Smooth muscle cell (in vitro differentiated cells): ENCODE data around the gene PLAAT4. TPM values are rescaled to one million over a fixed set of nuclear protein-coding genes. Genes with fewer than 3 reads are reported as not detected.
A peak's percentile ranks its signal among the peaks of the same experiment; 100 is the strongest.

Experiments
- DNase-seq: peaks from one replicate; lab custom pipeline; 2025; ENCODE audit not compliant: unreplicated experiment; lab: John Stamatoyannopoulos, UW
- H2AFZ ChIP-seq: fragments of 200-600 bp; sonication (generic); 2 replicates; pipeline ENCODE4 v1.6.0; 2016; ENCODE audit warnings: antibody characterized with exemption, low read depth, mild to moderate bottlenecking
- H3F3A ChIP-seq: fragments of 200-600 bp; sonication (generic); 2 replicates; pipeline ENCODE4 v1.6.0; 2017; ENCODE audit warnings: antibody characterized with exemption, low read depth
- H3K27ac ChIP-seq: fragments of 200-600 bp; sonication (generic); 2 replicates; pipeline ENCODE4 v1.5.1; 2016; ENCODE audit warnings: low read depth, mild to moderate bottlenecking
- H3K27me3 ChIP-seq: fragments of 200-600 bp; sonication (generic); 2 replicates; pipeline ENCODE4 v1.6.1; 2016; ENCODE audit warnings: low read depth, mild to moderate bottlenecking
- H3K36me3 ChIP-seq: fragments of 200-600 bp; sonication (generic); 2 replicates; pipeline ENCODE4 v1.5.1; 2016; ENCODE audit warnings: low read depth
- H3K4me1 ChIP-seq: fragments of 200-600 bp; sonication (generic); 2 replicates; pipeline ENCODE4 v1.5.1; 2016; ENCODE audit warnings: low read depth
- H3K4me2 ChIP-seq: fragments of 200-600 bp; sonication (generic); 2 replicates; pipeline ENCODE4 v1.6.0; 2016; ENCODE audit warnings: mild to moderate bottlenecking
- H3K4me3 ChIP-seq: fragments of 200-600 bp; sonication (generic); 2 replicates; pipeline ENCODE4 v1.5.1; 2016; ENCODE audit warnings: mild to moderate bottlenecking
- H3K79me2 ChIP-seq: fragments of 200-600 bp; sonication (generic); 2 replicates; pipeline ENCODE4 v1.6.0; 2016; ENCODE audit warnings: low read depth, mild to moderate bottlenecking
- H3K9ac ChIP-seq: fragments of 200-600 bp; sonication (generic); 2 replicates; pipeline ENCODE4 v1.6.0; 2016; ENCODE audit warnings: low read depth
- H3K9me3 ChIP-seq: fragments of 200-600 bp; sonication (generic); replicated peaks from 2 replicates; pipeline ENCODE4 v1.5.1; 2016; ENCODE audit warnings: low read depth
- H4K20me1 ChIP-seq: fragments of 200-600 bp; sonication (generic); 2 replicates; pipeline ENCODE4 v1.6.0; 2016; ENCODE audit warnings: low read depth
- WGBS: methylation state at CpG from one replicate; pipeline ENCODE4 v1.1.7; 2016; ENCODE audit warnings: low lambda C conversion rate; 5-methylcytosine and 5-hydroxymethylcytosine counted together
- polyA plus RNA-seq: library from polyadenylated mRNA; unstranded; fragments of >200 nt; fragmentation: Nextera tagmentation; extraction: Ambion mirVana; gene quantifications from 2 replicates; pipeline ENCODE4 v1.2.1, GENCODE V29; 2016
- total RNA-seq: library from RNA; depleted of rRNA; stranded (reverse); fragments of >200 nt; gene quantifications from 2 replicates; pipeline ENCODE4 v1.2.3, GENCODE V29; 2014
- TF ChIP-seq, protein P1 (sequence below): fragments of 200-600 bp; sonication (generic); IDR thresholded peaks from 2 replicates; pipeline ENCODE4 v1.5.1; 2017; ENCODE audit warnings: borderline replicate concordance, mild to moderate bottlenecking, antibody characterized with exemption; ENCODE audit not compliant: insufficient read depth, poor library complexity, severe bottlenecking

The PLAAT4 gene
- total and polyA plus RNA-seq, 2 experiments from 2014 or later = not detected

DNA sequence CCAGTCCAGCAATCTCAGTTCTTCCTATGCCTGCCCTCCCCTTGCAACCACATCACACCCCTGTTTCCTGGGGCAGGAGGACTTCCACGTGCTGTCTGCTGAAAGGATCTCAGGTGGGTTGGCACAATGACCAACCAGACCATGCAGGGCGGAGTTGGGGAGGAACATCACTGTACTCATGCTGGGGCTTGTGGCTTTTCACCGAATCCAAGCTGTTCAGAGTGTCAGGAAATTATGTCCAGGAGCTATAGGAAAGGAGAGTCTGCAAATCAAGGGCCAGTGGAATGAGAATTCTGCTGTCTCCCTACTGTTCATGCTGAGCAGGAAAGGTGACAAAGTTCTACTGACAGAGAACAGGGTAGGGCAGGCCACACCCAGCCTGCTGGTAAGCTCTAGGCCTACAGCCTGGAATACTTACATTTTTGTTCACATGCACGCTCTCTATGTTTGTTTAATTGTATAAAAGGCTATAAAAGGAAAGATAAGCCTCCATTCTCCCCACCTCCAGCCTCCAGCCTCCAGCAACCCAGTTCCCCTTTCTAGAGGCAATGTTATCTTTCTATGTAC lies 28.3 kb downstream of the PLAAT4 start:
- H3F3A ChIP-seq = peaks cover 5% of the 10 kb centered on the region
- no peak overlapping the region for H3K4me2 ChIP-seq
- DNase-seq = no peak
- no peak overlapping the region for H3K4me3 ChIP-seq
- H3K4me1 ChIP-seq = peaks cover 4% of the 10 kb centered on the region
- H3K79me2 ChIP-seq = no peaks in the 10 kb centered on the region
- H3K9ac ChIP-seq = no peak overlapping the region
- no peaks in the 10 kb centered on the region for H3K9me3 ChIP-seq
- no peaks in the 10 kb centered on the region for H3K36me3 ChIP-seq
- no peak overlapping the region for H3K27ac ChIP-seq
- TF ChIP-seq, protein P1, sequence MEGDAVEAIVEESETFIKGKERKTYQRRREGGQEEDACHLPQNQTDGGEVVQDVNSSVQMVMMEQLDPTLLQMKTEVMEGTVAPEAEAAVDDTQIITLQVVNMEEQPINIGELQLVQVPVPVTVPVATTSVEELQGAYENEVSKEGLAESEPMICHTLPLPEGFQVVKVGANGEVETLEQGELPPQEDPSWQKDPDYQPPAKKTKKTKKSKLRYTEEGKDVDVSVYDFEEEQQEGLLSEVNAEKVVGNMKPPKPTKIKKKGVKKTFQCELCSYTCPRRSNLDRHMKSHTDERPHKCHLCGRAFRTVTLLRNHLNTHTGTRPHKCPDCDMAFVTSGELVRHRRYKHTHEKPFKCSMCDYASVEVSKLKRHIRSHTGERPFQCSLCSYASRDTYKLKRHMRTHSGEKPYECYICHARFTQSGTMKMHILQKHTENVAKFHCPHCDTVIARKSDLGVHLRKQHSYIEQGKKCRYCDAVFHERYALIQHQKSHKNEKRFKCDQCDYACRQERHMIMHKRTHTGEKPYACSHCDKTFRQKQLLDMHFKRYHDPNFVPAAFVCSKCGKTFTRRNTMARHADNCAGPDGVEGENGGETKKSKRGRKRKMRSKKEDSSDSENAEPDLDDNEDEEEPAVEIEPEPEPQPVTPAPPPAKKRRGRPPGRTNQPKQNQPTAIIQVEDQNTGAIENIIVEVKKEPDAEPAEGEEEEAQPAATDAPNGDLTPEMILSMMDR = no peak
- WGBS = 82% methylated on average over 4 of the region's 4 CpGs
- H2AFZ ChIP-seq = no peak overlapping the region
- no peaks in the 10 kb centered on the region for H4K20me1 ChIP-seq
- H3K27me3 ChIP-seq = no peaks in the 10 kb centered on the region

DNA sequence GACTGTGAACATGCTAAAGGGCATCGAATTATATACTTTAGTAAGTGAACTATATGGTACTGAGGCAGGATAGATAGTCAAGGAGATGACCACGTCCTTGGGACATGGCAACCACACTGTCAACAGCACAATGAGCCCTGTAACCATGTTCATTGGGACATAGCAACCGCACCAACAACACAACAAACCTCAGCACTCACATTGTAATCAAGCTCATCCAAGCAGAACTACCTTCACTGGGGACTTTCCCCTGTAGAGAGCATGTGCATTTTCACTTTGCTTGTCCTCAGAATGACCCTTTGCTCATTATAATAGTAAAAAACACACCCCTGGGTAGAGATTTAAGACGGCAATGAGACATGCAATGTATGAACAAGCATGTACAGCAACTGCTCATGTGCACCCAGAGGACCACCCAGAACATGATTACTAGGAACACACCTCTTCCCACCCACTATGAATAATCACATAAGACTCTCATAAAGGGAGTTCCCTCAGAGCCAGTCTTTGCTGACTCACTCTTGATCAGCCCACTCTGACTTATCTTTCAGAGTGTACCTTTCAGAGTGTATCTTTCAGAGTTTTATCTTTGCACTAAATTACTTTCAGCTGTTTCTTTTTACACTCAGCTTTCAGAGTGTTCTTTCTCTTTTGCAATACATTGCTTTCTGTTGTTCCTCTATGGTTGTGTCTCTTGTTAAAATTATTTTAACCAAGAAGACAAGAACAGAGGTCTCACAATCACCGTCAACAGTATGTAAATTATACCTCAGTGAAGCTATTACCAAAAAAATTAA lies 30.6 kb downstream of the PLAAT4 start:
- peaks cover 4% of the 10 kb centered on the region for H3K4me1 ChIP-seq
- H3K4me3 ChIP-seq = no peak overlapping the region
- no peaks in the 10 kb centered on the region for H3K79me2 ChIP-seq
- peak overlapping the region; percentile 55 for H3K9ac ChIP-seq
- DNase-seq = no peak
- peak overlapping the region; percentile 50 for H3K4me2 ChIP-seq
- no peaks in the 10 kb centered on the region for H4K20me1 ChIP-seq
- TF ChIP-seq, protein P1 = no peak
- H3F3A ChIP-seq = peaks cover 5% of the 10 kb centered on the region
- H3K27me3 ChIP-seq = no peaks in the 10 kb centered on the region
- H3K9me3 ChIP-seq = no peaks in the 10 kb centered on the region
- H3K27ac ChIP-seq = peak overlapping the region; percentile 76
- no peak overlapping the region for H2AFZ ChIP-seq
- H3K36me3 ChIP-seq = no peaks in the 10 kb centered on the region
- 62% methylated on average over 5 of the region's 5 CpGs for WGBS

DNA sequence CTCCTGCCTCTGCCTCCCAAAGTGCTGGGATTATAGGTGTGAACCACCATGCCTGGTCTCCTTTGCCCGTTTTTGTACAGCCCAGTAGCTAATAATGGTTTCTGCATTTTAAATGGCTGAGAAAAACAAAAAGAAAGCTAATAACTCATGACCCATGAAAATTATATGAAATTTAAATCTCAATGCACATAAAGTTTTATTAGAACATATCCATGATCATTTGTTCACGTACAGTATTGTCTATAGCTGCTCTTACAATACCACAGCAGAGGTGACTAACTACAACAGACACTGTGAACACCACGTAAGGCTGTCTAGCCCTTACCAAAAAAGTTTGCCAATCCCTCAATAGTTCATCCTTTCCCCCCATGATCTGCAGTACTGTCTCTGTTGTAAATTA lies 33.0 kb downstream of the PLAAT4 start:
- Histone ChIP-seq H3F3A (peaks cover 5% of the 10 kb centered on the region), H3K27ac (no peak overlapping the region), H3K4me3 (no peak overlapping the region), H3K79me2 (no peaks in the 10 kb centered on the region), H3K36me3 (no peaks in the 10 kb centered on the region), H4K20me1 (no peaks in the 10 kb centered on the region), H3K9me3 (no peaks in the 10 kb centered on the region), H3K9ac (no peak overlapping the region), H3K4me2 (no peak overlapping the region), H3K27me3 (no peaks in the 10 kb centered on the region), H3K4me1 (peaks cover 4% of the 10 kb centered on the region), H2AFZ (no peak overlapping the region)
- no peak for DNase-seq
- TF ChIP-seq, protein P1 = no peak
- 92% methylated on average over 3 of the region's 3 CpGs for WGBS
